ENCODE data around the gene SLC6A19.

SLC6A19 gene

DNA sequence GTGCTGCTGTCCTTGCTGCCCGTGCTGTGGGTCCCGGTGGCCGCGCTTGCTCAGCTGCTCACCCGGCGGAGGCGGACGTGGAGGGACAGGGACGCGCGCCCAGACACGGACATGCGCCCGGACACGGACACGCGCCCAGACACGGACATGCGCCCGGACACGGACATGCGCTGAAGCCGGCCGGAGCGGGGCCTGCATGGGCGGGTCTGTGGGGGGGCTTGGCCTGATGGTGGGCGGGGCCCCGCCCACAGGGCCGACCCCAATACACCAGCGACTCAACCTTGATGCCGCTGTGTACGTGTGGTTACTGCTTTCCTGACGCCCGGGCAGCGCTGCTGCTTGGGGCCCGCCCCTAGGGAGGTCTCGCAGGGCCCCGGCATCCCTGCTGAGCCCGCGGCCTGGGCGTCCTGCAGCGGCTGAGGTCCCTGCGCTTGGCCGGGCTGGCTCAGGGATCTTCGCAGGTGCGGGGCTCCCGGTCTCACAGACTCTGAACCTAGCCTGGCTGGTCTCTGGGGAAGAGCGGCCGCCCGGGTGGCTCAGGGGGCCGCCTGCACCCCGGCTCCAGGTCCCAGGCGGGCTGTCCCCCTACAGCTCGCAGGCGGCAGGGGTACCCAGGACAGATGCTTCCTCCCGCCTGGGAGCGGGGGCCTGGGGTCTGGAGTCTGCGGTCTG, 44.6 kb downstream of the SLC6A19 start:
- DNase-seq = peak in 10 of 42 donors; percentile 4 to 45 (median 20)
- intact Hi-C loops (cut with DNase I) = no loop called here

DNA sequence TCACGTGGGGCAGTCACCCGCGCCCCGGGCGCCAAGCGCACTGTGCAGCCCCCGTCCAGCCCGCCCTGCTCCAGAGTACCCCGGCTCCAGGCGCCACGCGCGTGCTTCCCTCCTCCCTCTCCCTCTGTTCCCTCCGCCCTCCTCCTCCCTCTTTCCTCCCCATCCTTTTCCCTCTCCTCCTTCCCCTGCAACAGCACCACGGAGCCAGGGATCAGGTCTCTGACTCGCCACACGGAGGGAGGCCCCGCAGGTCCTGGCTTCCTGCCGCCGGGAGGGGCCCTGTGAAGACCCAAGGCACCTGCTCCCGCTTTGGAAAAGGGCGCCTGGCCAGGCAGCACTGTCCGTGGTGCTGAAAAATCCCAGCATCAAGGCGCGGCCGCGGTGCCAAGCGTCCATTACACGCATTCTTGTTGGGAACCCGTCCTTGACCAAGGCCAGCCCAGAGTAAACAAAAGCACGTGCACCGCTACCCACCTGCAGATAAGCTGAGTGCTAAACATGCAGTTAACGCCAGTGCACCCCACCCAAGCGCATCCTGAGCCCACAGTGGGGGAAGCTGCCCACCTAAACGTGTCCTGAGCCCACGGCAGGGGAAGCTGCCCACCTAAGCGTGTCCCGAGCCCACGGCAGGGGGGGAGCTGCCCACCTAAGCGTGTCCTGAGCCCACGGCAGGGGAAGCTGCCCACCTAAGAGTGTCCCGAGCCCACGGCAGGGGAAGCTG, 45.5 kb downstream of the SLC6A19 start:
- DNase-seq = peak in 18 of 42 donors; percentile 15 to 63 (median 23)
- intact Hi-C loops (cut with DNase I) = no loop called here

DNA sequence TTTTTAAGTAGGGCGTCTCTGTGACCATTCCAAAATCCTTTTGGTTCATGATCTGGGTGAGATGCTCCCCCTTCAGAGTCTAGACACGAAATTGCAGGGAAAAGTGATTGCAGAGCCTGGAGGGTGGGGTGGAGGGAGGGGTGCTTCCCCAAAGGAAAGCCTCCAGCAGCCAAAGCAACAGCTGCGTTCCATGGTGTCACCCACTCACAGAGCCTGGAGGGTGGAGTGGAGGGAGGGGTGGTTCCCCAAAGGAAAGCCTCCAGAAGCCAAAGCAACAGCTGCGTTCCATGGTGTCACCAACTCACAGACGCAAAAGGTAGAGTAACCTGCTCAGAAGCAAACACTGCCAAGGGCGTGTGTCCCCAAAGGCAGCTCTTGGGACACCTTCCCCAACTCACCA, 46.4 kb downstream of the SLC6A19 start:
- DNase-seq = peak in 1 of 42 donors; percentile 7
- intact Hi-C loops (cut with DNase I) = no loop called here

DNA sequence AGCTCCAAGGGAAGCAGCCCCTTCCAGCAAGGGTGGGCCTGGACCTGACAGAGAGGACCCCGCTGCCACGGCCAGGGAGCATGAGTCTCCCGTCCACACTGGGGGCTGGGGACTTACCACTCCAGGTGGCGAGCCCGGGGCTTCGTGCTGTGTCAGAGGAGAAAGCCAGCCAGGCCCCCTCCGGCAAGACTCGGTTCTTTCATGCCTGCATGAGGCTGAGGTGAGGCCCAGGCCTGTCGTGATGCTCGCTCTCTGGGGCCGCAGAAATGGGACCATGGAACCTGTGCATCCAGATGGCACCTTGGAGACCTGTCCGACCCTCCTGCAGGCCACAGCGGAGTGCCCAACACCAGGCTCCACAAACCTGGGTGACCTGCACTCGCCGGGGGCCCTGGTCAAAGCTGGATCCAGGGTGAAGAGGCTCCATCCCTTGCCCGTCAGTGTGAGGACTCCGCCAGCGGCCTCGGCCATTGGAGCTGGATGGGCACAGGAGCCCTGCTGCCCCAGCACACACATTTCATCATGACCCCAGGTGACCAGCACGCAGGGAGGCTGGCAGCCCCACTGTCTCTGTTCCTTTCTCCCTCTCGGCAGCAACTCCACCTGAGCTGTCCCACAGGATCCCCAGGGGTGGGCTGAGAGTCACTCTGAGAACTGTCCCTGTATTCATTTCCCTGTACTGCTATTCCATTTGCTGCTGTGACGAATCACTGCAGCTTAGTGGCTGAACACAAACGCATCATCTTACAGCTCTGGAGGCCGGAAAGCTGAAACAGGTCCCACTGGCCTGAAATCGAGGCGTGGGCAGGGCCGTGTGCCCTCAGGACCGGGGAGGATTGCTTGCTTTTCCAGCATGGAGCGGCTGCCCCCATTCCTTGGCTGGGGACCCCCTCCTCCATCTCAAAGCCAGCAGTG, 48.2 kb downstream of the SLC6A19 start:
- intact Hi-C loops (cut with DNase I) = no loop called here
- no peak for DNase-seq

DNA sequence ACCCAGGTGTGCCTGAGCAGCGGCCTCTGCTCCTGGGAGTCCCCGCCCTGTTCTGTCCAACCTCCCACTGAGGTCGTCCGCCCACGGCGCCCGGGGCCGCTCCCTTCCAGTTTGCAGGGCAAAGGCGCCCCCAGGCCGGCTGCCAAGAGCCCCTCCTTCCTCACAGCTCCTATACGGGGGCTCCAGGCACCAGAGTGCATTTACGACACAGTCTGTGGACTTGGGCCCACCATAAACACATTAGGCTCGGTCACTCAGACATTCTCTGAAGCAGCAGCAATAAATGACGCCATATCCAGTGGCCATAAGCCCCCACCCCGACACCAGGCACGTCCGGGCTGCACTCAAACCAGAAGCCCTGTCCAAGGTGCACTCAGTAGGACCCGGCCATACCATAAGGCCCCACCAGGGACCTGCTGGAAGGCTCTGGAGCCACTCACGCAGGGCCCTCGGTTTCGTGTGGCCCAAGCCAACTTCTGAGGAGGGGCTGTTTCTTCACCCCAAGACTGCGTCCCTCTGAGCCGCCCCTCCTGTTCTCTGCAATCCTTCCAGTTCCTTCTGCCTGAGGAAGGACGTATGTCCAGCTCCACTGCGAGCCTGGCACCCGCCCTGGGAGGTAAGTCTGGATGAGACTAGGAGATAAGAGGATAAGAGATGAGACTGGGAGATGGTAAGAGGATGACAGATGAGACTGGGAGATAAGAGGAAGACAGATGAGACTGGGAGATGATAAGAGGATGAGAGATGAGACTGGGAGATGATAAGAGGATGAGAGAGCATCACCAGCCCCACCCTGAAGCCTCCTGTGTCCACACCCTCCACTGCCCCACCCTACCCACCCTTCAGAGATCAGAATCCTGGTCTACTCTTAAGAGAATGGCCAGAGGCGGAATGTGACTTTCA, 50.5 kb downstream of the SLC6A19 start:
- intact Hi-C loops (cut with DNase I) = no loop called here
- no peak for DNase-seq

DNA sequence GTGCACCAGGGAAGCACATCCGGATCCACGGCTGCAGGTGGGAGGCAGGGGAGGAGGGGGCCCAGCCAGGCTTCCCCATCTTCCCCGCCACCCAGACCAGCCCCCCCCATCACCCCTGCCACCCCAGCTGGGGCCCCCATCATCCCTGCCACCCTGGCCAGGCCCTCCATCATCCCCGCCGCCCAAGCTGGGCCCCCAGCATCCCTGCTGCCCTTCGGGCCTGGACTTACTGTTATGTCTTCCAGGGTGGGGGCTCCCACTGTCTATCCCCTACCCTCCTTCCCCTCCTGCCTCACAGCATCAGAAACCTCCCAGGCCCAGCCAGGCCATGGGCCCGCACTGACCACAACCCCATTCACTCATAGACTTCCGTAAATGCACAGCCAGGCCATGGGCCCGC, 51.3 kb downstream of the SLC6A19 start:
- intact Hi-C loops (cut with DNase I) = no loop called here
- DNase-seq = no peak

DNA sequence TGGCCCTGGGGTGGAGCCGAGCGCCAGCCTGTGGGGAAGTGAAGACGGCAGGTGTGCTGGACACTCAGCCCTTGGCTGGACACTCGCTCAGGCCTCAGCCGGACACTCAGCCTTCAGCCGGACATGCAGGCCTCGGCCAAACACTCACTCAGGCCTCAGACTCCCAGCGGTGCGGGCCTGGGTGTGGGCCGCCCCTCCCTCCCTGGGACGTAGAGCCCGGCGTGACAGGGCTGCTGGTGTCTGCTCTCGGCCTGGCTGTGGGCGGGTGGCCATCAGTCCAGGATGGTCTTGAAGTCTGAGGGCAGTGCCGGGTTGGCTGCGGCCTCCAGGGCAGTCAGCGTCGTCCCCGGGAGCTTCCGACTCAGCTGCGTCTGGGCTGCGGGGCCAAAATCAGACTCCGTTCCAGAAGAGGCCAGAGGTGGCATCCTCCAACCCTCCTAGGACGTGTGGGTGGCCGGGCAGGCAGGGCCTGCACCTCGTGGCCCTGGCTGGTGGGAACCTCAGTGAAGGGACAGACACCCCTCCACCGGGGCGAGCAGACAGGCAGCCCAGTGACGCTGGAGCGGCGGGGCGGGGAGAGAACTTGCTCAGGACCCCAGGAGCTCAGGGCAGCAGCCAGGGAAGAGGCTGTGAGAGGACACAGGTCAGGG, 52.2 kb downstream of the SLC6A19 start:
- DNase-seq = no peak
- intact Hi-C loops (cut with DNase I) = no loop called here

DNA sequence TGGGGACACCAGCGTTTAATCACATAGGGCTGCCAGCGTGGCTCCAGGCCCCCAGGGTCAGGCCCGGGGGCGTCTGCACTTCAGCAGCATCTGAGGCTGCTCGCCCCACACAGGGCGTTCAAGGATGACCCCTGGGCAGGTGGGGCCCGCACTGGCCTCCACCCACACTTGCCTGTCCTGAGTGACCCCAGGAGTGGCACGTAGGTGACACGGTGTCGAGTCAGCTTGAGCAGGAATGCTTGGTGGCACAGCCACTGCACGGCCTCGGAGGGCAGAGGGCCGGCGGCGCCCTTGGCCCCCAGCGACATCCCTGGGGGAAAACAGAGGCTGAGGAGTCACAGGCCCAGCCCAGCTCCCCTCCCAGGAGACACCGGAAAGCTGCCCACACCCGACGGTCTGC, 52.8 kb downstream of the SLC6A19 start:
- intact Hi-C loops (cut with DNase I) = no loop called here

DNA sequence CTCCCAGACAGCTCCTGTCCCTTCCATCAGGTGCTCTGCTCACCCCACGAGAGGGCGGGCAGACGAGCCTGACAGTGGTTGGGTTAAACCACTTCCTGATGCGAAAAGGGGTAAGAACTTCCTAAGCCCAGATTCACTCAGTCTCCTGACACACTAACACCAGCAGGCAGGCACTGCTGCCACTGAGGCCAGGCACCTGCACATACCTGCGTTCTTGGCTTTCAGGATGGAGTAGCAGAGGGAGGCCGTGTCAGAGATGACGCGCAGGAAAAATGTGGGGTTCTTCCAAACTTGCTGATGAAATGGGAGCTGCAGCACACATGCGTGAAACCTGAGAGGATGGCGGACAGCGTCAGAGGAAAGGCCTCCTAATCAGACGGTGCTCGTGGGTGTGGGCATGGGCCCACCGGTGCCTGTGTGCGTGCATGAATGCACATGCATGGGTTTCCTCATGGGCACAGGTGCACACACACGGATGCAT, 53.7 kb downstream of the SLC6A19 start:
- DNase-seq = no peak
- intact Hi-C loops (cut with DNase I) = no loop called here

More for the DNA sequence above, 52.8 kb downstream of the SLC6A19 start:
- no peak for DNase-seq

DNA sequence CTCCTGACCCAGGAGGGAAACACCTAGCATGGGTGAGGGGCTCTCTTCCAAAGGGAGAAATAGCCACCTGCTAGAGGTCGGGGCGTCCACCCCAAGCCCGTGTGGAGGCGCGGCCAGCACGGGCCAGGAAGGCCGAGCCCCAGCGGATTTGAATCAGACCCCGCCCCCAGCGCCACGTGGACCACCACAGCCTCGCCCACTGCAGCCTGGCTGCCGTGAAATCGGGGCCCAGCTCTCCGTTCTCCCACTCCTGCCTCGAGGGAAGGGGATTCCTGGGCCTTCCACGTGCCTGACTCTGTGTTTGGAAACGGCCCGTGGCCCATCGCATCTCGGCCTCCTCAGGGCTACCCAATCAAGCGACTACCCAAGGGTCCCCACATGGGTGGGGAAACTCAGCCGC, 55.4 kb downstream of the SLC6A19 start:
- no peak for DNase-seq
- intact Hi-C loops (cut with DNase I) = no loop called here

DNA sequence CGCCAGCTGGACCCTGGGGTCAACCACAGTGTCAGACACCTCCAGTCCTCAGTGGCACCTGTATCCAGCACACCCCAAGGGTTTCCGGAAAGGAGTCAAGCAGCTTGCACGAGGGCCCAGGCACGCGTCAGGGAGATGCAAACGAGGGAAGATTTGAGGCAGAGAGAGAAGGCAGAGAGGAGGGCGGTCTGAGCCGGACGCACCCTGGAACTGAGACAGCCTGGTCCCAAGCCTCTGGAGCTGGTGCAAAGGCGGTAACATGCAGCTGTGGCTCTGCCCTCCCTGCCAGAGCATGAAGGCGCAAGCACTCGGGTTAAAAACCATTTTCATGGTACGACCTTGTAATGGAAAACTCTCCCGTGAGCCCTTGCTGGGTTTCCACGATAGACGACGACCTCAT, 56.0 kb downstream of the SLC6A19 start:
- intact Hi-C loops (cut with DNase I) = no loop called here
- DNase-seq = no peak

DNA sequence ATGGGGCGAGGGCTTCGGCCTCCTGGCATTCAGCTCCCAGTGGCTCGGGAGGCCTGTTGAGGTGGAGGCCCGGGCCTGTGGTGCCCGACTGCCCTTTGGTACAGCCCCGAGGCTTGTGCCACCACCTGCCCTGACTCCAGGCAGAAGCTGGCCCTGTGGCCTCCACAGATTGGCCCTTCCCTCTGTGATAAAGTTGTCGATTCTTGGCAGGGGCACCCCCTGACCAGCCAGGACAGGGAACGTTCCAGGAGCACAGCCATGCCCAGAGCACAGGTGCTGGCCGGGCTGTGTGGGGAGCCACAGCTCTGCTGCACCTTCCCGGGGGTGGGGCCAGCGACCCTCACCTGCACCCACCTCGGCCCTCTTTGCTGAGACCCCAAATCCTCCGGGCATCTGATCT, 56.4 kb downstream of the SLC6A19 start:
- intact Hi-C loops (cut with DNase I) = no loop called here
- no peak for DNase-seq

DNA sequence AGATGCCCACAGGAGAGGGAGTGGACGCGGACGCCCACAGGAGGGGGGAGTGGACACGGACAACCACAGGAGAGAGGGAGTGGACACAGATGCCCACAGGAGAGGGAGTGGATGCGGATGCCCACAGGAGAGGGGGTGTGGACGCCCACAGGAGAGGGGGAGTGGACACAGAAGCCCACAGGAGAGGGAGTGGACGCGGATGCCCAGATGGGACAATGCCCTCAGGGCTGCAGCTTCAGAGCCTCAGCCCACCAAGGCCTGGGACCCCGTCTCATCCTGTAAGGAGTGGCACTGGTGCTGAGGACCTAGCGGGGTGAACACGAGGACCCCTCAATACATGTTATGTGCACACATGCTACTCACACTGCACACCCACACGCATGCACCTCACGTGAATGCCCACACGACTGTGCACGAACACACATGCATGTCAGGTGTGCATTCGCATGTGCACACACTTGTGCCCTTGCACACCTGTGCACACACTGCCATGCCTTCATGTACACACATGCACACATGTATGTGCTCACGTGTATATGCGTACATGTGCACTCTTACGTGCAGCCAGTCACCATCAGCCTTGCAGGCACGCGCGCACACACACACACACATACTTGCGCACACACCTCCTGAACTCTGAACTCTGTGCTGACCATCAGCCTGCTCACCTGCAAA, 58.5 kb downstream of the SLC6A19 start:
- intact Hi-C loops (cut with DNase I) = no loop called here
- no peak for DNase-seq

DNA sequence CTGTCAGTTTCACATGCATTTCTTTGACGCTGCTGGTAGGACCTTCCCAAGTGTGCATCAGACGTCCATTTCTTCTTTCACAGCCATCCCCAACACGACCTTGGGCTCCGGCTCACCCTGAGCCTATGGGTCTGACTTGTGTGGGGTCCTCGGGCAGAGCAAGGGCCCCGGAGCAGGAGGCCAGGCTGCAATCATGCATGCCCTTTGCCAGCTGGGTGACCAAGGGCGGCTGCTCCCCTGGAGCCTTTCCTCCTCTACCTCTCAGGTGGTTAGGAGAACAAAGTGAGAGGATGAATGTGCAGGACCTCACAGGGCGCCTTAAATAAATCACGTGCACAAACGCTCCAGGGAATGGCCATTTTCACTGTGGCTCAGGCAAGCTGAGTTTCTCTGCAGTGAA, 60.2 kb downstream of the SLC6A19 start:
- DNase-seq = no peak
- intact Hi-C loops (cut with DNase I) = no loop called here

DNA sequence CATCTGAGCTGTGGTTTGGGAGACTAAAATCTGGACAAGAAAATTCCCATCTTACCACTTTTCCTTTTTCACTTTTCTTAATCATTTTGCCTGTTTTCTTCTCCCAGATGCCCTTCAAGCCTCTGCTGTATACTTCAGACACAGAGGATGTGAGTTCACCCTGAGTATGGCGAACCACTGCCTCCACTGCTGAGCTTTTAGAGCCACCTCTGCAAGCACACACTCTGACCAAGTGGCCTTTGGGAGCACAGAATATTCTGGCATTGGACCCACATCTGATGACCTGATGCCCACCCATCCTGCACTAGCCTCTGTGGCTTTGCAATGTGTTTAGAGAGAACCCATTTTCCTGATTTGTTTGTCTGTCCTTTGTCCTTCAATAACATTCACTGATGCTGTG, 61.0 kb downstream of the SLC6A19 start:
- intact Hi-C loops (cut with DNase I) = no loop called here
- DNase-seq = no peak

DNA sequence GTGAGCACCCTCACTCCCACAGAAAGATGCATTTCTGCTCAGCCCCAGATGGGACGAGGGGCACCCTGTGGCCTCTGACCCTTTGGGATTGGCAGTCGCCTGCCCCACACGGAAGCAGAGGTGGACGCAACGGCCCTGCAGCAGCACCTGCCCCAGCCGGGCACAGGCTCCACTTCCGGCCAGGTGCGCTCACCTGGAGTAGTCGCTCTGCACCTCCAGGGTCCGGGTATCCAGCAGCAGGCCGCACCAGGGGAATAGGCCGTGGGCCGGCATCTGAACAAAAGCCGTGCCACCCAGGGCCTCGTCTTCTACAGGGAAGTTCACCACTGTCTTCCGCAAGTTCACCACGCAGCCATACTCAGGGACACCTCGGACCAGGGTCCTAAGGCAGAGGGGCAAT, 62.8 kb downstream of the SLC6A19 start:
- intact Hi-C loops (cut with DNase I) = no loop called here
- DNase-seq = no peak

DNA sequence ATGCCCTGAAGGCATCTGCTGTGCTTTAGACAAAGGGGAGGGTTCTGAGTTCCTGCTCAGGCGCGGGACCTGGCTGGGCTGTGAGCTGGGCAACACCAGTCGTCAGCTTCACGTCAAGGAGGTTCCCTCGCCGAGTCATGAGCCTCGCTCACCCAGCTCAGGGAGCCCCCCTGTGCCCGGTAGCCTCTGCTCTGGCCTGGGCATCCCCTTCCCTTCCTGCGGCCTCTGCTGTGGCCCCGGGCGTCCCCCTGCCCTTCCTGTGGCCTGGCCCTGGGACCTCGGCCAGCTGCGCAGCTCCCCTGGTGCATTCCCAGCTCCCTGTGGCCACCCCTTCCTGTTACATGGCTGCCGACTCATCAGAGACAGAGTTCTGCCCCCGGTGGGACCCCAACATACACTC, 63.6 kb downstream of the SLC6A19 start:
- intact Hi-C loops (cut with DNase I) = no loop called here
- no peak for DNase-seq

Measured in head of caudate nucleus (tissue), 42 donors.